ENCODE measurements around the gene FNDC3B. TPM values are rescaled to one million over a fixed set of nuclear protein-coding genes. Genes with fewer than 3 reads are reported as not detected.

The FNDC3B gene
- total RNA-seq, 2 donors from 2014 or later: 17.6 to 17.9 TPM

- H3K36me3 Mint-ChIP-seq (ENCODE audit: low read depth): peaks cover 49% of the 10 kb centered on the region
- H3K27ac Mint-ChIP-seq: no peak overlapping the region
- peaks cover 11% of the 10 kb centered on the region for H3K4me1 Mint-ChIP-seq
- ATAC-seq (replicated peaks): no peak
- no peaks in the 10 kb centered on the region for H3K9me3 Mint-ChIP-seq
- H3K27me3 Mint-ChIP-seq: no peaks in the 10 kb centered on the region
- H3K4me3 Mint-ChIP-seq: no peak overlapping the region
Measured at GRCh38 chr3:172287937-172288477, 248.6 kb downstream of the FNDC3B start.

DNA sequence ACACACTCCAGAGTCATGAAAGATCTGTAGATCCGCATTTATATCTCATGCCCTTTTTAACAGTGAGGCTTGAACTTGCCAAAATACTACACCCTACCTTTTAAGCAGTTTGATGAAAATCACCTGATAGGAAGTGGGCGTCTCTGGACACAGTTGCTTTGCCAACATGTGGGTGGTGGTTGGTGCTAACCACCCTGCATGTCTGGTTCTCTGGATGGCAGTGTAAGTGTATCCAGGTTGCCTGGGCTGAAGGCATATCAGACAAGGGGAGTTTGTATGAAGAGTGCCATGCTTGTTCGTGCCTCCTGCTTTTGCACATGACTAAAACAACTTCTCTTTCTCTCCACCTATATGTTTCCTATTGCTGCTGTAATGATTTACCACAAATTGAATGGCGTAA lies 249.3 kb downstream of the FNDC3B start:
- peaks cover 44% of the 10 kb centered on the region for H3K36me3 Mint-ChIP-seq (ENCODE audit: low read depth)
- H3K9me3 Mint-ChIP-seq: no peaks in the 10 kb centered on the region
- peaks cover 11% of the 10 kb centered on the region for H3K4me1 Mint-ChIP-seq
- H3K4me3 Mint-ChIP-seq: no peak overlapping the region
- ATAC-seq (replicated peaks): no peak
- H3K27ac Mint-ChIP-seq: no peak overlapping the region
- no peaks in the 10 kb centered on the region for H3K27me3 Mint-ChIP-seq

GRCh38 chr3:172289583-172289982 lies 250.2 kb downstream of the FNDC3B start:
- Mint-ChIP-seq H3K4me1 (peaks cover 11% of the 10 kb centered on the region), H3K36me3 (ENCODE audit: low read depth) (peaks cover 44% of the 10 kb centered on the region), H3K4me3 (no peak overlapping the region), H3K9me3 (no peaks in the 10 kb centered on the region), H3K27me3 (no peaks in the 10 kb centered on the region), H3K27ac (no peak overlapping the region)
- ATAC-seq (replicated peaks): no peak

- Mint-ChIP-seq H3K36me3 (ENCODE audit: low read depth) (peaks cover 44% of the 10 kb centered on the region), H3K27ac (no peak overlapping the region), H3K4me3 (no peak overlapping the region), H3K4me1 (peaks cover 5% of the 10 kb centered on the region), H3K9me3 (no peaks in the 10 kb centered on the region), H3K27me3 (no peaks in the 10 kb centered on the region)
- no peak for ATAC-seq (replicated peaks)
Measured at GRCh38 chr3:172290457-172290856, 251.1 kb downstream of the FNDC3B start.

GRCh38 chr3:172291650-172292049 lies 252.3 kb downstream of the FNDC3B start:
- H3K9me3 Mint-ChIP-seq: no peaks in the 10 kb centered on the region
- peaks cover 41% of the 10 kb centered on the region for H3K36me3 Mint-ChIP-seq (ENCODE audit: low read depth)
- H3K4me1 Mint-ChIP-seq: peaks cover 5% of the 10 kb centered on the region
- ATAC-seq (replicated peaks): no peak
- no peak overlapping the region for H3K4me3 Mint-ChIP-seq
- no peak overlapping the region for H3K27ac Mint-ChIP-seq
- H3K27me3 Mint-ChIP-seq: no peaks in the 10 kb centered on the region

DNA sequence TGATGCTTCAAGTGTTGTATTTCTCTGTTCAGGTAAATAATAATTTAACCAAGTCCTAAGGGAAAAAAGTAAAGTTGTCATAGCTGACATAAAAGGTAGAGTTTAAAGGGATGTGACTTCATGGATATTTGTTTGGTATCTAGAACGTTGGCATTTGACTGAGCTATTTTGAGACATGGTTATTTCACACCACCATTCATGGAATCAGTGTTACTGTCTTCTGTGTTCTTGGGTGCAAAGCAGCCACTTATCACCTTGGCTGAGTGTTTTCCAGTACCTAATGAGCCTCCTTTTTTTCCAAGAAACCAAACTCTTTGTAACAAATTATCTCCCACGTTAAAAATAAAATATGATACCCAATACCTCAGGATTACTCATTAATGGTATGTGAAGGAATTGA lies 253.0 kb downstream of the FNDC3B start:
- Mint-ChIP-seq H3K4me1 (peaks cover under 1% of the 10 kb centered on the region), H3K4me3 (no peak overlapping the region), H3K27ac (no peak overlapping the region), H3K36me3 (ENCODE audit: low read depth) (peaks cover 41% of the 10 kb centered on the region), H3K9me3 (no peaks in the 10 kb centered on the region), H3K27me3 (no peaks in the 10 kb centered on the region)
- ATAC-seq (replicated peaks): no peak

GRCh38 chr3:172293093-172293492 lies 253.7 kb downstream of the FNDC3B start:
- H3K27ac Mint-ChIP-seq: no peak overlapping the region
- H3K36me3 Mint-ChIP-seq (ENCODE audit: low read depth): peaks cover 40% of the 10 kb centered on the region
- H3K27me3 Mint-ChIP-seq: no peaks in the 10 kb centered on the region
- H3K4me3 Mint-ChIP-seq: no peak overlapping the region
- H3K9me3 Mint-ChIP-seq: no peaks in the 10 kb centered on the region
- ATAC-seq (replicated peaks): no peak
- no peaks in the 10 kb centered on the region for H3K4me1 Mint-ChIP-seq

DNA sequence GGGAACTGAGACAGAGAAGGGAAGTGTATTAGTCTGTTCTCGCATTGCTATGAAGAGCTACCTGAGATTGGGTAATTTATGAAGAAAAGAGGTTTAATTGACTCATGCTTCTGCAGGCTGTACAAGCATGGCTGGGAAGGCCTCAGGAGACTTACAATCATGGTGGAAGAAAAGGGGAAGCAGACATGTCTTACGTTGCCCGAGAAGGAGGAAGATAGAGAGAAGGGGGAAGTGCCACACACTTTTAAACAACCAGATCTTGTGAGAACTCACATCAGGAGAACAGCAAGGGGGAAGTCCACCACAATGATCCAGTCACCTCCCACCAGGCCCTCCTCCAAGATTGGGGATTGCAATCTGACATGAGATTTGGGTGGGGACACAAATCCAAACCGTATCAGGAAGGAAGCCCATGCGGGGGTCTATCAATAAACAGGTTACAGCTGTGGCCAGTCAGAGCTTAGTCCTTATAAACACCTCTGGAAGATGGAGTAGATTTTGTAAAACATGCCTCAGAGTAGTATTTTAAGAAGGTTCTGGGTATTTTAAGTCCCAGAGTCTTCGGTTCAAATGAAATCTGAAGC lies 254.9 kb downstream of the FNDC3B start:
- no peak overlapping the region for H3K4me3 Mint-ChIP-seq
- no peak overlapping the region for H3K27ac Mint-ChIP-seq
- peaks cover 41% of the 10 kb centered on the region for H3K36me3 Mint-ChIP-seq (ENCODE audit: low read depth)
- no peaks in the 10 kb centered on the region for H3K27me3 Mint-ChIP-seq
- no peaks in the 10 kb centered on the region for H3K4me1 Mint-ChIP-seq
- no peaks in the 10 kb centered on the region for H3K9me3 Mint-ChIP-seq
- no peak for ATAC-seq (replicated peaks)

- Mint-ChIP-seq H3K4me1 (no peaks in the 10 kb centered on the region), H3K36me3 (ENCODE audit: low read depth) (peaks cover 57% of the 10 kb centered on the region), H3K27me3 (no peaks in the 10 kb centered on the region), H3K4me3 (no peak overlapping the region), H3K27ac (no peak overlapping the region), H3K9me3 (no peaks in the 10 kb centered on the region)
- no peak for ATAC-seq (replicated peaks)
Measured at GRCh38 chr3:172296248-172296974, 257.0 kb downstream of the FNDC3B start.

- no peak for ATAC-seq (replicated peaks)
- peaks cover 59% of the 10 kb centered on the region for H3K36me3 Mint-ChIP-seq (ENCODE audit: low read depth)
- no peak overlapping the region for H3K27ac Mint-ChIP-seq
- no peaks in the 10 kb centered on the region for H3K27me3 Mint-ChIP-seq
- H3K9me3 Mint-ChIP-seq: no peaks in the 10 kb centered on the region
- H3K4me1 Mint-ChIP-seq: no peaks in the 10 kb centered on the region
- H3K4me3 Mint-ChIP-seq: no peak overlapping the region
Measured at GRCh38 chr3:172296975-172297332, 257.6 kb downstream of the FNDC3B start.

GRCh38 chr3:172298247-172298646 lies 258.9 kb downstream of the FNDC3B start:
- Mint-ChIP-seq H3K4me1 (no peaks in the 10 kb centered on the region), H3K9me3 (no peaks in the 10 kb centered on the region), H3K36me3 (ENCODE audit: low read depth) (peaks cover 69% of the 10 kb centered on the region), H3K4me3 (no peak overlapping the region), H3K27me3 (no peaks in the 10 kb centered on the region), H3K27ac (no peak overlapping the region)
- ATAC-seq (replicated peaks): no peak

DNA sequence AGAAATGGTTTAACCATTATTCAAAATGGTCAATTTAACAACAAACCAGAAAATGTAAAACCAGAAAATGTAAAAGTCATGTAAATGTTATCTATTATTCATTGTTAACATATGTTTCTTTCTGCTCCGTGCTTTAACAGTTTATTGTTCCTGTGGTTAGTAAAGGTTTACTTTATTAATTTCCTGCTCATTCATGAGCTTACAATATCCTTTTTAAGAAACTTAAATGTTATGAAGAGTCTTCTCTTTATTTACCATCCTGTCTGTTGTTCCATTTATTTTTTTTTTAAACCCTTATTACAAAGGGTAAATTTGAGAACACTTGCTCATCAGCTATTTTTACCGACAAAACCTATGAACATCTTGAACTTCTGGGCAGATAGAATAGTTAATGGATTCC lies 260.8 kb downstream of the FNDC3B start:
- Mint-ChIP-seq H3K27me3 (no peaks in the 10 kb centered on the region), H3K27ac (no peak overlapping the region), H3K4me1 (no peaks in the 10 kb centered on the region), H3K4me3 (no peak overlapping the region), H3K36me3 (ENCODE audit: low read depth) (peaks cover 73% of the 10 kb centered on the region), H3K9me3 (no peaks in the 10 kb centered on the region)
- ATAC-seq (replicated peaks): no peak

GRCh38 chr3:172300862-172301261 lies 261.5 kb downstream of the FNDC3B start:
- H3K27me3 Mint-ChIP-seq: no peaks in the 10 kb centered on the region
- peaks cover 71% of the 10 kb centered on the region for H3K36me3 Mint-ChIP-seq (ENCODE audit: low read depth)
- no peak overlapping the region for H3K27ac Mint-ChIP-seq
- H3K4me3 Mint-ChIP-seq: no peak overlapping the region
- ATAC-seq (replicated peaks): no peak
- no peaks in the 10 kb centered on the region for H3K9me3 Mint-ChIP-seq
- no peaks in the 10 kb centered on the region for H3K4me1 Mint-ChIP-seq

DNA sequence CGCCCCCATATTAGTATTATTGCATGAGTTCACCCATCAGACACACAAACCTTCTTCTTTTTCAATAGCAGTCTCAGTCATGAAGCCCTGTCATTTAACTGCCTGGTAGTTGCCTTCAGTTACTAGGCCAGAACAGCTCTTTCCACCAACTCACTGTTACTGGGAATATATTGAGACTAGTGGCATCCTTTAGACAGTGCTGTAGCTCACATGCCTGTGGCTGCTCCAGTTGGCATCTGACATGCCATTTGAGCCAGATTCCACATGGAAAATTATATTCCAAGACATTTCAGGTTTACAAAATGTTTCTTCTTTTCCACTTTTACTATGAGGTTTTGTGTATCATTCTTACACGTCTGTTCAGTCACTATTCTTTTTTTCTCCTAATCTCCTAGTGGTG lies 262.8 kb downstream of the FNDC3B start:
- H3K27me3 Mint-ChIP-seq: no peaks in the 10 kb centered on the region
- no peaks in the 10 kb centered on the region for H3K4me1 Mint-ChIP-seq
- peaks cover 65% of the 10 kb centered on the region for H3K36me3 Mint-ChIP-seq (ENCODE audit: low read depth)
- no peak for ATAC-seq (replicated peaks)
- H3K9me3 Mint-ChIP-seq: no peaks in the 10 kb centered on the region
- no peak overlapping the region for H3K27ac Mint-ChIP-seq
- no peak overlapping the region for H3K4me3 Mint-ChIP-seq

DNA sequence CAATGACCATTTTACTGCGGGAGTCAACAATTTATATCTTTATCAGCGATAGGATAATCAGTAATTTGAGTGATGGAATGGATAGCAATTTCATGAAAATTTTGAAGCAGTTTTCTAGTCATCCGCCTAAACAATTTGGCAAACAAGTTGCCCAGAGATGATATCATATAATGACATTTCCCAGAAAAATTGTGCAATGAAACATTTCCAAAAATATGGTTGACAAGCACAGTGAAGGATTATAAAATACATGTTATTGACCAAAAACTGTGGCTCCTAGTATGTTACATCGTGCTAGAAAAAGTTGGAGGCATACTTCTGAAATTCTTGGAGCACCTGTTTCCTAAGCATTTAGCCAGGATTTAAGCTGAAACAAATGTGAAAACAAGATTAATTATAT lies 263.8 kb downstream of the FNDC3B start:
- Mint-ChIP-seq H3K4me1 (no peaks in the 10 kb centered on the region), H3K9me3 (no peaks in the 10 kb centered on the region), H3K27ac (no peak overlapping the region), H3K4me3 (no peak overlapping the region), H3K27me3 (no peaks in the 10 kb centered on the region), H3K36me3 (ENCODE audit: low read depth) (peaks cover 66% of the 10 kb centered on the region)
- no peak for ATAC-seq (replicated peaks)
